ENCODE results near the gene GIGYF1. TPM values are rescaled to one million over a fixed set of nuclear protein-coding genes. Genes with fewer than 3 reads are reported as not detected.

Gene GIGYF1
- total and polyA plus RNA-seq, 2 of the 13 experiments (the other 11 are each of a cell fraction or from before 2014, with no cell fraction given): 7.6 to 16.1 TPM

DNA sequence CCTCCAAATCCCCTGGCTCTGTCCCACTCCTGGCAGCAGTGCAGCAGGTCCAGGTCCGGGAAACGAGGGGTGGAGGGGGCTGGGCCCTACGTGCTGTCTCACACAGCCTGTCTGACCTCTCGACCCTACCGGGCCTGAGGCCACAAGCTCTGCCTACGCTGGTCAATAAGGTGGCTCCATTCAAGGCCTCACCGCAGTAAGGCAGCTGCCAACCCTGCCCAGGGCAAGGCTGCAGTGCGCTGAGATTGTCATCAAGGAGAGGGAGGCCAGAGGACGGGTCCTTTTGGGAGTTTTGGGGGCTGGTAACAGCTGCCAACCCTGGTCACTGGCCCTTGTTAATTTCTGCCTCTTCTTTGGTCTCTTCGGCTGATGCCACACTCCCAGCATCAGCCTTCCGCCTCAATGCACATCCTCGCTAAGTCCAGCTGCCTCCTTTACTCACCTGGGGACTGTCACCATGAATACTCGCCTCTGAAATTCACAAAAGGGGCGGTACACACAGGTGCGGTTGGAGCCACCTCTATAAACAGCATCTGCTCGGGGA is 29.8 kb upstream of the GIGYF1 start (continued):
- TF ChIP-seq, protein P1, sequence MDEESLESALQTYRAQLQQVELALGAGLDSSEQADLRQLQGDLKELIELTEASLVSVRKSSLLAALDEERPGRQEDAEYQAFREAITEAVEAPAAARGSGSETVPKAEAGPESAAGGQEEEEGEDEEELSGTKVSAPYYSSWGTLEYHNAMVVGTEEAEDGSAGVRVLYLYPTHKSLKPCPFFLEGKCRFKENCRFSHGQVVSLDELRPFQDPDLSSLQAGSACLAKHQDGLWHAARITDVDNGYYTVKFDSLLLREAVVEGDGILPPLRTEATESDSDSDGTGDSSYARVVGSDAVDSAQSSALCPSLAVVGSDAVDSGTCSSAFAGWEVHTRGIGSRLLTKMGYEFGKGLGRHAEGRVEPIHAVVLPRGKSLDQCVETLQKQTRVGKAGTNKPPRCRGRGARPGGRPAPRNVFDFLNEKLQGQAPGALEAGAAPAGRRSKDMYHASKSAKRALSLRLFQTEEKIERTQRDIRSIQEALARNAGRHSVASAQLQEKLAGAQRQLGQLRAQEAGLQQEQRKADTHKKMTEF (CRISPR knock-in tag; IDR thresholded peaks at IDR 0.05): peak; percentile 57; the same call in 1 of the 2 replicates
- TF ChIP-seq SRSF4 (IDR thresholded peaks at IDR 0.05; ENCODE audit: low read depth, low read length, poor library complexity, severe bottlenecking) (no peak), ISX (CRISPR knock-in tag; conservative IDR thresholded peaks at IDR 0.05) (no peak), CREB1 (IDR thresholded peaks at IDR 0.05) (no peak), CREB1 (CRISPR knock-in tag; IDR thresholded peaks at IDR 0.05) (no peak), ZNF292 (CRISPR knock-in tag; IDR thresholded peaks at IDR 0.05; ENCODE audit: borderline replicate concordance, low read depth) (peak; percentile 76; the same call in 1 of the 2 replicates), FOXM1 (CRISPR knock-in tag; IDR thresholded peaks at IDR 0.05) (no peak), REL (CRISPR knock-in tag; conservative IDR thresholded peaks at IDR 0.05) (no peak), ZNF335 (CRISPR knock-in tag; IDR thresholded peaks at IDR 0.05) (peak; percentile 66; the same call in 1 of the 2 replicates), ZSCAN29 (CRISPR knock-in tag; conservative IDR thresholded peaks at IDR 0.05) (0 out of 2 replicates have a peak, but pooled peaks have one; percentile 42), ZNF569 (CRISPR knock-in tag; IDR thresholded peaks at IDR 0.05; ENCODE audit: borderline replicate concordance) (no peak), FOXO1 (CRISPR knock-in tag; IDR thresholded peaks at IDR 0.05) (peak; percentile 69; the same call in 1 of the 2 replicates), MAF1 (CRISPR knock-in tag; IDR thresholded peaks at IDR 0.05; ENCODE audit: borderline replicate concordance) (no peak), ZNF605 (CRISPR knock-in tag; IDR thresholded peaks at IDR 0.05) (peak; percentile 73)
- TF ChIP-seq, protein P2, sequence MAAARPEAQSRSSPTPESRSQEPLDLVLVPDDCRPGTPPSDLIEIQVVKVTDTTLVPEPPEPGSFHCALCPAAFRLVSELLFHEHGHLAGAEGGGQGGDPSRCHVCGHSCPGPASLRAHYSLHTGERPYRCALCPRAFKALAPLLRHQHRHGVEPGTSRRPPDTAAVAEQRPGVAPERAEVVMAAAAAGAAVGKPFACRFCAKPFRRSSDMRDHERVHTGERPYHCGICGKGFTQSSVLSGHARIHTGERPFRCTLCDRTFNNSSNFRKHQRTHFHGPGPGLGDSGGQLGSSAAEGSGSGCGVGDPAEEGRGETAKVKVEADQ (CRISPR knock-in tag; IDR thresholded peaks at IDR 0.05; ENCODE audit: borderline replicate concordance): no peak
- TF ChIP-seq, protein P3, sequence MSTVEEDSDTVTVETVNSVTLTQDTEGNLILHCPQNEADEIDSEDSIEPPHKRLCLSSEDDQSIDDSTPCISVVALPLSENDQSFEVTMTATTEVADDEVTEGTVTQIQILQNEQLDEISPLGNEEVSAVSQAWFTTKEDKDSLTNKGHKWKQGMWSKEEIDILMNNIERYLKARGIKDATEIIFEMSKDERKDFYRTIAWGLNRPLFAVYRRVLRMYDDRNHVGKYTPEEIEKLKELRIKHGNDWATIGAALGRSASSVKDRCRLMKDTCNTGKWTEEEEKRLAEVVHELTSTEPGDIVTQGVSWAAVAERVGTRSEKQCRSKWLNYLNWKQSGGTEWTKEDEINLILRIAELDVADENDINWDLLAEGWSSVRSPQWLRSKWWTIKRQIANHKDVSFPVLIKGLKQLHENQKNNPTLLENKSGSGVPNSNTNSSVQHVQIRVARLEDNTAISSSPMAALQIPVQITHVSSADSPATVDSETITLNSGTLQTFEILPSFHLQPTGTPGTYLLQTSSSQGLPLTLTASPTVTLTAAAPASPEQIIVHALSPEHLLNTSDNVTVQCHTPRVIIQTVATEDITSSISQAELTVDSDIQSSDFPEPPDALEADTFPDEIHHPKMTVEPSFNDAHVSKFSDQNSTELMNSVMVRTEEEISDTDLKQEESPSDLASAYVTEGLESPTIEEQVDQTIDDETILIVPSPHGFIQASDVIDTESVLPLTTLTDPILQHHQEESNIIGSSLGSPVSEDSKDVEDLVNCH (CRISPR knock-in tag; IDR thresholded peaks at IDR 0.05): no peak
- TF ChIP-seq, protein P4, sequence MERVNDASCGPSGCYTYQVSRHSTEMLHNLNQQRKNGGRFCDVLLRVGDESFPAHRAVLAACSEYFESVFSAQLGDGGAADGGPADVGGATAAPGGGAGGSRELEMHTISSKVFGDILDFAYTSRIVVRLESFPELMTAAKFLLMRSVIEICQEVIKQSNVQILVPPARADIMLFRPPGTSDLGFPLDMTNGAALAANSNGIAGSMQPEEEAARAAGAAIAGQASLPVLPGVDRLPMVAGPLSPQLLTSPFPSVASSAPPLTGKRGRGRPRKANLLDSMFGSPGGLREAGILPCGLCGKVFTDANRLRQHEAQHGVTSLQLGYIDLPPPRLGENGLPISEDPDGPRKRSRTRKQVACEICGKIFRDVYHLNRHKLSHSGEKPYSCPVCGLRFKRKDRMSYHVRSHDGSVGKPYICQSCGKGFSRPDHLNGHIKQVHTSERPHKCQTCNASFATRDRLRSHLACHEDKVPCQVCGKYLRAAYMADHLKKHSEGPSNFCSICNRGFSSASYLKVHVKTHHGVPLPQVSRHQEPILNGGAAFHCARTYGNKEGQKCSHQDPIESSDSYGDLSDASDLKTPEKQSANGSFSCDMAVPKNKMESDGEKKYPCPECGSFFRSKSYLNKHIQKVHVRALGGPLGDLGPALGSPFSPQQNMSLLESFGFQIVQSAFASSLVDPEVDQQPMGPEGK (CRISPR knock-in tag; IDR thresholded peaks at IDR 0.05): peak; percentile 42; the same call in 1 of the 2 replicates
- TF ChIP-seq, protein P5, sequence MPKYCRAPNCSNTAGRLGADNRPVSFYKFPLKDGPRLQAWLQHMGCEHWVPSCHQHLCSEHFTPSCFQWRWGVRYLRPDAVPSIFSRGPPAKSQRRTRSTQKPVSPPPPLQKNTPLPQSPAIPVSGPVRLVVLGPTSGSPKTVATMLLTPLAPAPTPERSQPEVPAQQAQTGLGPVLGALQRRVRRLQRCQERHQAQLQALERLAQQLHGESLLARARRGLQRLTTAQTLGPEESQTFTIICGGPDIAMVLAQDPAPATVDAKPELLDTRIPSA (CRISPR knock-in tag; IDR thresholded peaks at IDR 0.05; ENCODE audit: borderline replicate concordance): no peak
- TF ChIP-seq, protein P6, sequence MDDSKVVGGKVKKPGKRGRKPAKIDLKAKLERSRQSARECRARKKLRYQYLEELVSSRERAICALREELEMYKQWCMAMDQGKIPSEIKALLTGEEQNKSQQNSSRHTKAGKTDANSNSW (CRISPR knock-in tag; IDR thresholded peaks at IDR 0.05; ENCODE audit: borderline replicate concordance): no peak

Data from HepG2 (cell line).